Activated B cell treated with CpG ODN at 0.5 μM for 24 hours (primary cell): Measurements from ENCODE around the gene CYTIP. TPM values are rescaled to one million over a fixed set of nuclear protein-coding genes. Genes with fewer than 3 reads are reported as not detected.

Experiments used
- ATAC-seq: fragments of 200-7000 bp; cut with Tn5 transposase; one replicate; pipeline ENCODE4 v1.10.0; 2021; ENCODE audit warnings: low read depth, mild to moderate bottlenecking, moderate library complexity
- CTCF ChIA-PET: fragments of 350-600 bp; sonication (Branson Sonifier 250); formaldehyde crosslinking; loops from one replicate; lab custom pipeline; 2021; ENCODE audit warnings: antibody characterized with exemption; lab: Charles Lee
- POLR2A ChIA-PET: fragments of 350-600 bp; sonication (Branson Sonifier 250); formaldehyde crosslinking; loops from one replicate; lab custom pipeline; 2021; ENCODE audit warnings: antibody characterized with exemption; lab: Charles Lee
- DNase-seq: peaks from one replicate; pipeline ENCODE4 v3.0.0; 2022
- H3K27ac Mint-ChIP-seq: one replicate; pipeline ENCODE4 v1.8.0; 2020; ENCODE audit warnings: mixed read lengths
- H3K27me3 Mint-ChIP-seq: one replicate; pipeline ENCODE4 v1.8.0; 2021; ENCODE audit warnings: mixed read lengths
- H3K36me3 Mint-ChIP-seq: one replicate; pipeline ENCODE4 v1.8.0; 2021; ENCODE audit warnings: low read depth, mixed read lengths
- H3K4me1 Mint-ChIP-seq: one replicate; pipeline ENCODE4 v1.8.0; 2021; ENCODE audit warnings: mixed read lengths
- H3K4me3 Mint-ChIP-seq: one replicate; pipeline ENCODE4 v1.8.0; 2020; ENCODE audit warnings: mild to moderate bottlenecking, mixed read lengths
- H3K9me3 Mint-ChIP-seq: one replicate; pipeline ENCODE4 v1.8.0; 2020; ENCODE audit warnings: mixed read lengths
- intact Hi-C: fragments of 100-400 bp; cut with micrococcal nuclease; formaldehyde crosslinking; loops from one replicate; pipeline ENCODE4 v1.15.1; 2024
- total RNA-seq: library from RNA; stranded (reverse); gene quantifications from 2 replicates; pipeline ENCODE4 v1.2.3, GENCODE V29; 2022
- TF ChIP-seq, protein P1 (sequence below): fragments of 200-600 bp; IDR thresholded peaks from one replicate; pipeline ENCODE4 v1.8.0; 2022; ENCODE audit warnings: antibody characterized with exemption, mild to moderate bottlenecking

Gene CYTIP
- total RNA-seq, 1 donor from 2014 or later, result 129 TPM

GRCh38 chr2:157468931-157469708 is 25.2 kb upstream of the CYTIP start:
- peak overlapping the region; percentile 81 for H3K4me3 Mint-ChIP-seq
- H3K27me3 Mint-ChIP-seq, result no peaks in the 10 kb centered on the region
- ATAC-seq (peak; percentile 81), DNase-seq (no peak)
- intact Hi-C loops, result loop anchor here (1.0 to 2.0 kb wide), 8 partner anchors 16 to 1134 kb away; partner anchors contain the start of gene CYTIP
- H3K4me1 Mint-ChIP-seq, result peaks cover 87% of the 10 kb centered on the region
- no peaks in the 10 kb centered on the region for H3K36me3 Mint-ChIP-seq
- POLR2A ChIA-PET, result interaction anchor here (1.0 to 10.0 kb wide), 16 partner anchors 11 to 1135 kb away, joined by 3 to 201 read pairs (median 8); partner anchors contain the start of gene CYTIP
- CTCF ChIA-PET, result interaction anchor here (0.9 to 3.2 kb wide), 9 partner anchors 11 to 142 kb away, joined by 3 to 15 read pairs (median 4); partner anchors contain the start of gene CYTIP
- no peaks in the 10 kb centered on the region for H3K9me3 Mint-ChIP-seq
- TF ChIP-seq, protein P1, sequence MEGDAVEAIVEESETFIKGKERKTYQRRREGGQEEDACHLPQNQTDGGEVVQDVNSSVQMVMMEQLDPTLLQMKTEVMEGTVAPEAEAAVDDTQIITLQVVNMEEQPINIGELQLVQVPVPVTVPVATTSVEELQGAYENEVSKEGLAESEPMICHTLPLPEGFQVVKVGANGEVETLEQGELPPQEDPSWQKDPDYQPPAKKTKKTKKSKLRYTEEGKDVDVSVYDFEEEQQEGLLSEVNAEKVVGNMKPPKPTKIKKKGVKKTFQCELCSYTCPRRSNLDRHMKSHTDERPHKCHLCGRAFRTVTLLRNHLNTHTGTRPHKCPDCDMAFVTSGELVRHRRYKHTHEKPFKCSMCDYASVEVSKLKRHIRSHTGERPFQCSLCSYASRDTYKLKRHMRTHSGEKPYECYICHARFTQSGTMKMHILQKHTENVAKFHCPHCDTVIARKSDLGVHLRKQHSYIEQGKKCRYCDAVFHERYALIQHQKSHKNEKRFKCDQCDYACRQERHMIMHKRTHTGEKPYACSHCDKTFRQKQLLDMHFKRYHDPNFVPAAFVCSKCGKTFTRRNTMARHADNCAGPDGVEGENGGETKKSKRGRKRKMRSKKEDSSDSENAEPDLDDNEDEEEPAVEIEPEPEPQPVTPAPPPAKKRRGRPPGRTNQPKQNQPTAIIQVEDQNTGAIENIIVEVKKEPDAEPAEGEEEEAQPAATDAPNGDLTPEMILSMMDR, result no peak
- H3K27ac Mint-ChIP-seq, result peak overlapping the region; percentile 99

GRCh38 chr2:157466764-157467163 is 22.9 kb upstream of the CYTIP start:
- Mint-ChIP-seq H3K9me3 (no peaks in the 10 kb centered on the region), H3K4me1 (peaks cover 71% of the 10 kb centered on the region), H3K36me3 (no peaks in the 10 kb centered on the region), H3K27ac (peak overlapping the region; percentile 99), H3K4me3 (no peak overlapping the region), H3K27me3 (no peaks in the 10 kb centered on the region)
- TF ChIP-seq, protein P1, result no peak
- ChIA-PET CTCF (interaction anchor here (1.3 to 1.9 kb wide), 4 partner anchors 9 to 139 kb away, joined by 3 to 10 read pairs (median 8); no protein-coding TSS in a partner anchor), POLR2A (interaction anchor here (0.7 to 10.0 kb wide), 8 partner anchors 18 to 137 kb away, joined by 3 to 201 read pairs (median 4); partner anchors contain the start of gene CYTIP)
- DNase-seq (no peak), ATAC-seq (no peak)
- intact Hi-C loops, result no loop called here

DNA sequence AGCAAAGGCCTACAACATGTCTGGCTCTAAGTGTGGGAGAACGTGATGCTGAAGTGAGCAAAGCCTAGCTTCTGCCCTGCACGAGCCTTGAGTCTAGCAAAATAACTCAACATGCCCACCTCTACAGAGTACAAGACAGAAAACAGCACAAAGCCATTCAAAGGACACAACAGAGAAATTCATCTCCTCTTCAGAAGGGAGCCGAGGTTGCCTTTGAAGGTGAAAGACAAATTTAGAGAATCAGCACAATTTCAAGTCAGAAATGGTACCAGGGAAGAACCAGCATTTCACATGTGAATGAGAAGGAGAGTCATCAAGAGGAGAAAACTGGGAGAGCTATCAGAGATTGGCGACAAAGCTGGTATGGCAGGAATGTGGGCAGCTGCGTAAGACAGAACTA is 21.7 kb upstream of the CYTIP start:
- intact Hi-C loops, result no loop called here
- no peak for ATAC-seq
- TF ChIP-seq, protein P1, result no peak
- DNase-seq, result no peak
- Mint-ChIP-seq H3K27ac (peak overlapping the region; percentile 99), H3K36me3 (no peaks in the 10 kb centered on the region), H3K27me3 (no peaks in the 10 kb centered on the region), H3K4me1 (peaks cover 62% of the 10 kb centered on the region), H3K9me3 (no peaks in the 10 kb centered on the region), H3K4me3 (no peak overlapping the region)
- ChIA-PET CTCF (interaction anchor here (0.7 to 1.7 kb wide), 3 partner anchors 22 to 138 kb away, joined by 3 to 6 read pairs (median 3); partner anchors contain the start of gene CYTIP), POLR2A (interaction anchor here (3.7 to 10.0 kb wide), 3 partner anchors 17 to 45 kb away, joined by 20 to 201 read pairs (median 36); partner anchors contain the start of gene CYTIP)

GRCh38 chr2:157463002-157463401 is 19.1 kb upstream of the CYTIP start:
- ATAC-seq (no peak), DNase-seq (no peak)
- Mint-ChIP-seq H3K27me3 (no peaks in the 10 kb centered on the region), H3K4me1 (peaks cover 40% of the 10 kb centered on the region), H3K27ac (no peak overlapping the region), H3K4me3 (no peak overlapping the region), H3K36me3 (no peaks in the 10 kb centered on the region), H3K9me3 (no peaks in the 10 kb centered on the region)
- ChIA-PET POLR2A (interaction anchor here (1.2 kb wide), 1 partner anchor 20 kb away, joined by 3 read pairs; the partner anchor contains the start of gene CYTIP), CTCF (no interaction called here)
- TF ChIP-seq, protein P1, result no peak
- intact Hi-C loops, result no loop called here

- ChIA-PET POLR2A (interaction anchor here (0.6 to 1.6 kb wide), 3 partner anchors 17 to 33 kb away, joined by 3 to 6 read pairs (median 4); partner anchors contain the start of gene CYTIP), CTCF (interaction anchor here (0.7 to 1.2 kb wide), 3 partner anchors 12 to 158 kb away, joined by 3 to 4 read pairs (median 4); no protein-coding TSS in a partner anchor)
- H3K27ac Mint-ChIP-seq, result no peak overlapping the region
- H3K27me3 Mint-ChIP-seq, result no peaks in the 10 kb centered on the region
- ATAC-seq (no peak), DNase-seq (no peak)
- TF ChIP-seq, protein P1, result no peak
- intact Hi-C loops, result no loop called here
- no peaks in the 10 kb centered on the region for H3K36me3 Mint-ChIP-seq
- H3K4me1 Mint-ChIP-seq, result peaks cover 20% of the 10 kb centered on the region
- H3K9me3 Mint-ChIP-seq, result no peaks in the 10 kb centered on the region
- no peak overlapping the region for H3K4me3 Mint-ChIP-seq
Observed at GRCh38 chr2:157460897-157461296, 17.0 kb upstream of the CYTIP start.
